A673 (cell line): ENCODE results near the gene PIGH. TPM values are rescaled to one million over a fixed set of nuclear protein-coding genes. Genes with fewer than 3 reads are reported as not detected.

Source experiments
- BruUV-seq: library from RNA; stranded (reverse); fragments of 400-500 nt; replicated peaks from 2 replicates; lab custom pipeline; 2021; lab: Mats Ljungman, UMichigan
- CTCF ChIA-PET: fragments of 300-600 bp; sonication (Branson Sonifier 250); formaldehyde crosslinking; loops from one replicate; lab custom pipeline; 2022; ENCODE audit warnings: antibody characterized with exemption; lab: Charles Lee
- POLR2A ChIA-PET: fragments of 300-600 bp; sonication (Branson Sonifier 250); formaldehyde crosslinking; loops from one replicate; lab custom pipeline; 2022; ENCODE audit warnings: antibody characterized with exemption; ENCODE audit not compliant: low non-redundant PET; lab: Charles Lee
- DNase-seq: peaks from one replicate; pipeline ENCODE4 v3.0.0-alpha.2; 2015; ENCODE audit warnings: low spot score
- H3K27ac ChIP-seq: fragments of 200-600 bp; sonication (generic); 2 replicates; pipeline ENCODE4 v1.5.1; 2016; ENCODE audit warnings: mixed run types, low read depth, mild to moderate bottlenecking, mixed read lengths, antibody characterized with exemption, low read length; ENCODE audit not compliant: poor library complexity, severe bottlenecking
- H3K27me3 ChIP-seq: fragments of 200-600 bp; sonication (generic); replicated peaks from 2 replicates; pipeline ENCODE4 v1.6.1; 2017; ENCODE audit warnings: mixed run types, low read depth, mild to moderate bottlenecking, mixed read lengths, antibody characterized with exemption, low read length; ENCODE audit not compliant: insufficient read depth, poor library complexity
- H3K36me3 ChIP-seq: fragments of 200-600 bp; sonication (generic); 2 replicates; pipeline ENCODE4 v1.6.1; 2016; ENCODE audit warnings: mixed run types, mild to moderate bottlenecking, mixed read lengths, antibody characterized with exemption, low read length; ENCODE audit not compliant: insufficient read depth, poor library complexity, severe bottlenecking
- H3K4me1 ChIP-seq: fragments of 200-600 bp; sonication (generic); 2 replicates; pipeline ENCODE4 v1.6.1; 2017; ENCODE audit warnings: mixed run types, mild to moderate bottlenecking, mixed read lengths, antibody characterized with exemption, low read length; ENCODE audit not compliant: insufficient read depth, poor library complexity, severe bottlenecking
- H3K4me3 ChIP-seq: fragments of 200-600 bp; sonication (generic); 2 replicates; pipeline ENCODE4 v1.5.1; 2016; ENCODE audit warnings: low read depth, mixed run types, mild to moderate bottlenecking, mixed read lengths, low read length; ENCODE audit not compliant: poor library complexity, severe bottlenecking
- H3K9me3 ChIP-seq: fragments of 200-600 bp; sonication (generic); 2 replicates; pipeline ENCODE4 v1.6.1; 2016; ENCODE audit warnings: mixed run types, low read depth, mild to moderate bottlenecking, mixed read lengths, antibody characterized with exemption, low read length; ENCODE audit not compliant: poor library complexity, severe bottlenecking
- CTCF ChIP-seq: fragments of 300-800, 200-600 bp; sonication (generic); conservative IDR thresholded peaks from 2 replicates; pipeline ENCODE4 v1.5.1; 2017; ENCODE audit warnings: low read depth, mild to moderate bottlenecking, antibody characterized with exemption, low read length, moderate library complexity, mixed read lengths
- EZH2 ChIP-seq: fragments of 200-600 bp; sonication (generic); IDR thresholded peaks from 2 replicates; pipeline ENCODE4 v1.6.1; 2017; ENCODE audit warnings: borderline replicate concordance, low read depth, mild to moderate bottlenecking, mixed read lengths, antibody characterized with exemption, low read length; ENCODE audit not compliant: poor library complexity, severe bottlenecking
- intact Hi-C: fragments of 100-400 bp; cut with micrococcal nuclease; formaldehyde crosslinking; loops from one replicate; pipeline ENCODE4 v1.10.0; 2022; ENCODE audit not compliant: unreplicated experiment
- total RNA-seq: library from RNA; stranded (reverse); gene quantifications from 2 replicates; pipeline ENCODE4 v1.2.3, GENCODE V29; 2021

The PIGH gene
- total RNA-seq, 1 experiment from 2014 or later = 25.7 TPM

GRCh38 chr14:67571275-67571990 lies 28.6 kb downstream of the PIGH start:
- Histone ChIP-seq H3K4me3 (no peak overlapping the region), H3K27me3 (no peaks in the 10 kb centered on the region), H3K36me3 (no peaks in the 10 kb centered on the region), H3K4me1 (no peaks in the 10 kb centered on the region), H3K9me3 (no peaks in the 10 kb centered on the region), H3K27ac (no peak overlapping the region)
- TF ChIP-seq EZH2 = no peak
- TF ChIP-seq CTCF = peak; percentile 95
- peak; percentile 65 for DNase-seq
- intact Hi-C loops = loop anchor here (1.0 to 5.0 kb wide), 3 partner anchors 45 to 404 kb away; no protein-coding TSS in a partner anchor
- BruUV-seq = no TSS peak
- CTCF ChIA-PET = interaction anchor here (1.0 to 2.5 kb wide), 9 partner anchors 10 to 151 kb away, joined by 3 to 16 read pairs (median 5); partner anchors contain the start of gene PIGH
- POLR2A ChIA-PET = interaction anchor here (0.6 kb wide), 1 partner anchor 28 kb away, joined by 3 read pairs; the partner anchor contains the start of gene PIGH

- intact Hi-C loops = loop anchor here (5.0 kb wide), 1 partner anchor 403 kb away; no protein-coding TSS in a partner anchor
These were observed 29.6 kb downstream of the PIGH start for GRCh38 chr14:67570453-67570852.

GRCh38 chr14:67569651-67570290 lies 30.3 kb downstream of the PIGH start:
- BruUV-seq = no TSS peak
- no peaks in the 10 kb centered on the region for H3K9me3 ChIP-seq
- no peak overlapping the region for H3K27ac ChIP-seq
- intact Hi-C loops = loop anchor here (5.0 kb wide), 1 partner anchor 402 kb away; no protein-coding TSS in a partner anchor
- DNase-seq = no peak
- no peaks in the 10 kb centered on the region for H3K27me3 ChIP-seq
- H3K4me3 ChIP-seq = no peak overlapping the region
- ChIA-PET POLR2A (no interaction called here), CTCF (no interaction called here)
- no peaks in the 10 kb centered on the region for H3K4me1 ChIP-seq
- no peaks in the 10 kb centered on the region for H3K36me3 ChIP-seq
- TF ChIP-seq CTCF = no peak
- no peak for TF ChIP-seq EZH2

More at GRCh38 chr14:67570453-67570852, 29.6 kb downstream of the PIGH start:
- no peaks in the 10 kb centered on the region for H3K27me3 ChIP-seq
- CTCF ChIA-PET = interaction anchor here (0.6 to 1.4 kb wide), 4 partner anchors 30 to 1211 kb away, joined by 3 to 11 read pairs (median 4); partner anchors contain the start of gene PIGH
- TF ChIP-seq EZH2 (no peak), CTCF (no peak)
- H3K27ac ChIP-seq = no peak overlapping the region
- no peaks in the 10 kb centered on the region for H3K9me3 ChIP-seq
- POLR2A ChIA-PET = no interaction called here
- no peaks in the 10 kb centered on the region for H3K4me1 ChIP-seq
- no peak overlapping the region for H3K4me3 ChIP-seq
- no peaks in the 10 kb centered on the region for H3K36me3 ChIP-seq
- BruUV-seq = no TSS peak
- no peak for DNase-seq
